HepG2 (cell line): ENCODE measurements around the gene MEX3A. TPM values are rescaled to one million over a fixed set of nuclear protein-coding genes. Genes with fewer than 3 reads are reported as not detected.

ENCODE experiments used
- ATAC-seq: fragments of 200-7000 bp; cut with Tn5 transposase; 3 replicates; pipeline ENCODE4 v1.9.1; 2020; ENCODE audit warnings: mild to moderate bottlenecking, moderate library complexity
- BruUV-seq: library from RNA; stranded (reverse); fragments of 400-500 nt; replicated peaks from 2 replicates; lab custom pipeline; 2021; lab: Mats Ljungman, UMichigan
- CTCF ChIA-PET: fragments of 300-600 bp; formaldehyde crosslinking; extraction: SDS; loops from one replicate; lab custom pipeline; 2021; ENCODE audit warnings: low total read pairs, inconsistent platforms, low intra/inter-chr PET ratio; lab: Yijun Ruan, JAX
- POLR2A ChIA-PET: fragments of 350-600 bp; sonication (Branson Sonifier 250); formaldehyde crosslinking; loops from one replicate; lab custom pipeline; 2020; ENCODE audit warnings: antibody characterized with exemption, inconsistent platforms; lab: Yijun Ruan, JAX
- DNase-seq: peaks from one replicate; pipeline ENCODE4 v3.0.0-alpha.2; 2015; ENCODE audit warnings: low spot score
- FAIRE-seq: peaks from 3 replicates; lab custom pipeline; 2011; peaks lifted over from hg19 to GRCh38; lab: Jason Lieb, UNC
- H2AFZ ChIP-seq: one replicate; pipeline ENCODE4 v1.6.1; 2011; ENCODE audit warnings: low read length, inconsistent platforms
- H3K27ac ChIP-seq: fragments of 300-600 bp; 3 replicates; pipeline ENCODE4 v1.8.0; 2011; ENCODE audit warnings: mixed run types, mild to moderate bottlenecking, mixed read lengths, low read length, inconsistent platforms; ENCODE audit not compliant: insufficient read depth; ENCODE audit errors: extremely low read length
- H3K27me3 ChIP-seq, 2 experiments: fragments of 200-600 bp in 1 of 2; 2 replicates in 1 of 2; 3 replicates in 1 of 2; pipeline versions ENCODE4 v1.6.0 to v1.8.0; 2011; ENCODE audit warnings: low read length in 2 of 2, mild to moderate bottlenecking in 2 of 2, moderate library complexity in 2 of 2, inconsistent platforms in 1 of 2; ENCODE audit not compliant: insufficient read depth in 2 of 2, control insufficient read depth in 1 of 2
- H3K36me3 ChIP-seq, 2 experiments: fragments of 200-600 bp in 1 of 2; replicated peaks in 1 of 2; 2 replicates in 1 of 2; 3 replicates in 1 of 2; pipeline versions ENCODE4 v1.5.1 to v1.8.0; 2011; ENCODE audit warnings: low read length in 2 of 2, inconsistent platforms in 1 of 2; ENCODE audit not compliant: insufficient read depth in 2 of 2, control insufficient read depth in 1 of 2
- H3K4me1 ChIP-seq: 2 replicates; pipeline ENCODE4 v1.5.1; 2012; ENCODE audit warnings: low read length, inconsistent platforms; ENCODE audit not compliant: insufficient read depth
- H3K4me2 ChIP-seq: 2 replicates; pipeline ENCODE4 v1.6.0; 2011; ENCODE audit warnings: low read depth, low read length, inconsistent platforms
- H3K4me3 ChIP-seq, 3 experiments: fragments of 200-600 bp in 1 of 3; sonication (generic), shearing (Covaris generic) in 1 of 3; replicated peaks in 1 of 3; 2 replicates each; pipeline ENCODE4 v1.5.1; 2011 to 2016; ENCODE audit warnings: low read length in 3 of 3, inconsistent platforms in 2 of 3, low read depth in 2 of 3, mild to moderate bottlenecking in 2 of 3, control low read depth in 1 of 3, mixed read lengths in 1 of 3; ENCODE audit not compliant: insufficient read depth in 1 of 3
- H3K79me2 ChIP-seq: one replicate; pipeline ENCODE4 v1.6.1; 2011; ENCODE audit warnings: low read length, inconsistent platforms; ENCODE audit not compliant: insufficient read depth
- H3K9ac ChIP-seq: 2 replicates; pipeline ENCODE4 v1.6.0; 2011; ENCODE audit warnings: mild to moderate bottlenecking, low read depth, low read length, inconsistent platforms; ENCODE audit not compliant: insufficient read depth
- H3K9me3 ChIP-seq: 2 replicates; pipeline ENCODE4 v1.5.1; 2012; ENCODE audit warnings: mild to moderate bottlenecking, low read length
- H4K20me1 ChIP-seq: 2 replicates; pipeline ENCODE4 v1.6.0; 2011; ENCODE audit warnings: inconsistent platforms, mild to moderate bottlenecking, low read length, moderate library complexity; ENCODE audit not compliant: insufficient read depth
- CEBPB ChIP-seq: IDR thresholded peaks from 2 replicates; pipeline ENCODE4 v1.6.1; 2011; ENCODE audit warnings: low read depth, low read length, improper control_type of control experiment, borderline replicate concordance
- DPF2 ChIP-seq: sonication (generic); formaldehyde crosslinking; IDR thresholded peaks from 2 replicates; pipeline ENCODE4 v1.4.0; 2020; ENCODE audit warnings: mild to moderate bottlenecking, low read depth, missing genetic modification reagents, borderline replicate concordance
- DR1 ChIP-seq: sonication (generic); formaldehyde crosslinking; IDR thresholded peaks from 2 replicates; pipeline ENCODE4 v1.8.0; 2021; ENCODE audit warnings: mild to moderate bottlenecking, missing genetic modification reagents, inconsistent platforms
- HDAC1 ChIP-seq: sonication (generic); formaldehyde crosslinking; IDR thresholded peaks from 2 replicates; pipeline ENCODE4 v1.5.1; 2020; ENCODE audit warnings: mild to moderate bottlenecking, missing genetic modification reagents
- HNRNPLL ChIP-seq: fragments of 200-400 bp; formaldehyde crosslinking; IDR thresholded peaks from 2 replicates; pipeline ENCODE4 v1.6.1; 2017; ENCODE audit warnings: mild to moderate bottlenecking, low read depth, low read length; ENCODE audit not compliant: poor library complexity, severe bottlenecking
- MEIS1 ChIP-seq: sonication (generic); formaldehyde crosslinking; IDR thresholded peaks from 2 replicates; pipeline ENCODE4 v1.9.0; 2021; ENCODE audit warnings: mild to moderate bottlenecking, missing genetic modification reagents, moderate library complexity, borderline replicate concordance
- RORA ChIP-seq: sonication (generic); formaldehyde crosslinking; IDR thresholded peaks from 2 replicates; pipeline ENCODE4 v1.5.0; 2020; ENCODE audit warnings: mild to moderate bottlenecking, missing genetic modification reagents, moderate library complexity
- SNAI1 ChIP-seq: sonication (generic); formaldehyde crosslinking; IDR thresholded peaks from 2 replicates; pipeline ENCODE4 v1.5.0; 2020; ENCODE audit warnings: mild to moderate bottlenecking, missing genetic modification reagents, borderline replicate concordance
- SPEN ChIP-seq: sonication (generic); formaldehyde crosslinking; IDR thresholded peaks from 2 replicates; pipeline ENCODE4 v1.5.1; 2020; ENCODE audit warnings: low read depth, mild to moderate bottlenecking, missing genetic modification reagents
- SUZ12 ChIP-seq: fragments of 150-350 bp; IDR thresholded peaks from 2 replicates; pipeline ENCODE4 v1.6.1; 2014; ENCODE audit warnings: low read depth, low read length
- TMF1 ChIP-seq: sonication (generic); formaldehyde crosslinking; IDR thresholded peaks from 2 replicates; pipeline ENCODE4 v1.8.1; 2022; ENCODE audit warnings: low read depth, missing genetic modification reagents
- ZBTB4 ChIP-seq: sonication (generic); formaldehyde crosslinking; IDR thresholded peaks from 2 replicates; pipeline ENCODE4 v1.4.0; 2020; ENCODE audit warnings: missing genetic modification reagents, mild to moderate bottlenecking, borderline replicate concordance
- ZBTB49 ChIP-seq: sonication (generic); formaldehyde crosslinking; IDR thresholded peaks from 2 replicates; pipeline ENCODE4 v1.4.0; 2020; ENCODE audit warnings: missing genetic modification reagents, borderline replicate concordance
- ZMYM4 ChIP-seq: sonication (generic); formaldehyde crosslinking; IDR thresholded peaks from 2 replicates; pipeline ENCODE4 v1.8.1; 2023; ENCODE audit warnings: mild to moderate bottlenecking, missing genetic modification reagents
- ZNF10 ChIP-seq: sonication (generic); formaldehyde crosslinking; IDR thresholded peaks from 2 replicates; pipeline ENCODE4 v1.4.0; 2020; ENCODE audit warnings: mild to moderate bottlenecking, low read depth, missing genetic modification reagents, borderline replicate concordance
- ZNF136 ChIP-seq: sonication (generic); formaldehyde crosslinking; IDR thresholded peaks from 2 replicates; pipeline ENCODE4 v1.8.1; 2022; ENCODE audit warnings: low read depth, mild to moderate bottlenecking, moderate library complexity, missing genetic modification reagents
- ZNF34 ChIP-seq: sonication (generic); formaldehyde crosslinking; IDR thresholded peaks from 2 replicates; pipeline ENCODE4 v1.4.0; 2020; ENCODE audit warnings: mild to moderate bottlenecking, missing genetic modification reagents, borderline replicate concordance
- ZNF598 ChIP-seq: sonication (generic); formaldehyde crosslinking; IDR thresholded peaks from 2 replicates; pipeline ENCODE4 v1.5.1; 2020; ENCODE audit warnings: mild to moderate bottlenecking, missing genetic modification reagents, borderline replicate concordance
- ZNF749 ChIP-seq: sonication (generic); formaldehyde crosslinking; IDR thresholded peaks from 2 replicates; pipeline ENCODE4 v1.8.0; 2022; ENCODE audit warnings: mild to moderate bottlenecking, missing genetic modification reagents, moderate library complexity, borderline replicate concordance
- WGBS: methylation state at CpG from one replicate; pipeline ENCODE4 v1.1.6; 2017; ENCODE audit warnings: low lambda C conversion rate; 5-methylcytosine and 5-hydroxymethylcytosine counted together
- in situ Hi-C: cut with HindIII; loops from 2 replicates; pipeline ENCODE4 v1.10.0; 2017; ENCODE audit warnings: low pct_unique_long_range_greater_than_20kb; ENCODE audit not compliant: extremely low pct_ligation_motif_present
- intact Hi-C: fragments of 100-400 bp; cut with micrococcal nuclease; formaldehyde crosslinking; loops from one replicate; pipeline ENCODE4 v1.10.0; 2022; ENCODE audit not compliant: unreplicated experiment
- polyA plus RNA-seq, 8 experiments: library from polyadenylated mRNA; depleted of rRNA in 3 of 8; stranded (reverse) in 7 of 8; unstranded in 1 of 8; fragments of >200 nt; fragmentation: Illumina TruSeq in 4 of 8; extraction: Trizol in 4 of 8; gene quantifications; 2 replicates each; pipeline versions ENCODE4 v1.2.1 to v1.2.3, GENCODE V29; 2011 to 2016; ENCODE audit warnings: low read depth in 4 of 8, missing spikeins in 1 of 8, mixed read lengths in 1 of 8; ENCODE audit not compliant: insufficient read depth in 1 of 8
- total RNA-seq, 5 experiments: library from RNA; depleted of rRNA; stranded (reverse); fragments of >200 nt; fragmentation: Illumina TruSeq; extraction: Trizol; gene quantifications; 2 replicates each; pipeline ENCODE4 v1.2.3, GENCODE V29; 2016; ENCODE audit warnings: low read depth in 1 of 5

The MEX3A gene
- total and polyA plus RNA-seq, 2 of the 13 experiments (the other 11 are each of a cell fraction or from before 2014, with no cell fraction given) = 7.6 to 9.1 TPM

GRCh38 chr1:156086256-156086662, 4.0 kb upstream of the MEX3A start:
- intact Hi-C loops (loop anchor here (1.0 kb wide), 1 partner anchor 20 kb away; no protein-coding TSS in a partner anchor), in situ Hi-C loops (no loop called here)
- H3K9me3 ChIP-seq = no peaks in the 10 kb centered on the region
- peak overlapping the region; percentile 53 for H3K4me2 ChIP-seq
- no TSS peak for BruUV-seq
- ChIA-PET CTCF (no interaction called here), POLR2A (interaction anchor here (0.7 to 1.3 kb wide), 2 partner anchors 20 to 44 kb away, joined by 3 read pairs; no protein-coding TSS in a partner anchor)
- H3K4me3 ChIP-seq = 0 out of 6 replicates have a peak overlapping the region, but pooled peaks of 1 of the 3 experiments have one; percentile 8
- peak; percentile 99 for DNase-seq
- ATAC-seq = peak; percentile 77
- peak; percentile 98 for FAIRE-seq
- H3K4me1 ChIP-seq = peaks cover 58% of the 10 kb centered on the region
- no peaks in the 10 kb centered on the region; the same call in 1 of the 2 replicates for H4K20me1 ChIP-seq
- whole genome bisulfite sequencing = 0% methylated on average over 1 of the region's 1 CpG
- H3K27me3 ChIP-seq = no peaks in the 10 kb centered on the region; a peak in 1 of 5 replicates
- H3K9ac ChIP-seq = peak overlapping the region; percentile 52
- peak overlapping the region; percentile 72 for H3K27ac ChIP-seq
- no peaks in the 10 kb centered on the region for H3K36me3 ChIP-seq
- peaks cover 6% of the 10 kb centered on the region for H3K79me2 ChIP-seq
- H2AFZ ChIP-seq = no peak overlapping the region
- no peak for TF ChIP-seq ZNF34 (CRISPR knock-in tag)
- TF ChIP-seq CEBPB = peak; percentile 72
- no peak for TF ChIP-seq ZNF10 (CRISPR knock-in tag)
- peak; percentile 90; the same call in 1 of the 2 replicates for TF ChIP-seq ZNF749 (CRISPR knock-in tag)
- TF ChIP-seq HNRNPLL = no peak
- peak; percentile 95 for TF ChIP-seq HDAC1 (CRISPR knock-in tag)
- no peak for TF ChIP-seq ZBTB49
- TF ChIP-seq RORA (CRISPR knock-in tag) = 0 out of 2 replicates have a peak, but pooled peaks have one; percentile 29
- peak; percentile 70 for TF ChIP-seq ZMYM4 (CRISPR knock-in tag)
- no peak for TF ChIP-seq SNAI1 (CRISPR knock-in tag)
- no peak for TF ChIP-seq MEIS1 (CRISPR knock-in tag)
- TF ChIP-seq SUZ12 = no peak
- TF ChIP-seq TMF1 = no peak
- peak; percentile 79 for TF ChIP-seq DPF2 (CRISPR knock-in tag)
- peak; percentile 89; the same call in 1 of the 2 replicates for TF ChIP-seq ZNF136 (CRISPR knock-in tag)
- TF ChIP-seq ZBTB4 (CRISPR knock-in tag) = no peak
- TF ChIP-seq ZNF598 (CRISPR knock-in tag) = peak; percentile 54; the same call in 1 of the 2 replicates
- 0 out of 2 replicates have a peak, but pooled peaks have one; percentile 44 for TF ChIP-seq SPEN
- no peak for TF ChIP-seq DR1 (CRISPR knock-in tag)
